Stomach (tissue), 9 donors: ENCODE measurements around the gene PAN3. TPM values are rescaled to one million over a fixed set of nuclear protein-coding genes. Genes with fewer than 3 reads are reported as not detected.

ENCODE experiments used
- DNase-seq, 2 donors: peaks; one replicate each; pipeline versions ENCODE4 v3.0.0 to v3.0.0-alpha.2; 2013 to 2019
- H3K27ac ChIP-seq, 5 donors: fragments of 200-600 bp in 4 of 5; sonication (generic) in 4 of 5; one replicate each; pipeline ENCODE4 v1.5.1; 2013 to 2019; ENCODE audit warnings: mild to moderate bottlenecking in 1 of 5, moderate library complexity in 1 of 5
- H3K27me3 ChIP-seq, 3 donors: fragments of 200-600 bp; sonication (generic); one replicate each; pipeline ENCODE4 v1.5.1; 2017 to 2019; ENCODE audit warnings: mixed run types in 1 of 3
- H3K36me3 ChIP-seq, 4 donors: fragments of 200-600 bp; sonication (generic); 1 replicate in 3 of 4; 2 replicates in 1 of 4; pipeline ENCODE4 v1.5.1; 2016 to 2019
- H3K4me1 ChIP-seq, 4 donors: fragments of 200-600 bp; sonication (generic); one replicate each; pipeline ENCODE4 v1.5.1; 2016 to 2019
- H3K4me3 ChIP-seq, 4 donors: fragments of 200-600 bp; sonication (generic) in 3 of 4; one replicate each; pipeline ENCODE4 v1.5.1; 2016 to 2019; ENCODE audit warnings: mild to moderate bottlenecking in 1 of 4
- H3K9me3 ChIP-seq, 4 donors: fragments of 200-600 bp; sonication (generic); one replicate each; pipeline ENCODE4 v1.5.1; 2016 to 2019
- CTCF ChIP-seq, 7 experiments: fragments of 450-650 bp in 4 of 7; fragments of 200-600 bp in 3 of 7; sonication (generic) in 3 of 7; IDR thresholded peaks; one replicate each; pipeline ENCODE4 v1.5.1; 2016 to 2019; ENCODE audit warnings: antibody characterized with exemption in 7 of 7, control low read depth in 2 of 7, mild to moderate bottlenecking in 1 of 7
- EP300 ChIP-seq: sonication (generic); formaldehyde crosslinking; IDR thresholded peaks from one replicate; pipeline ENCODE4 v1.6.1; 2017; ENCODE audit warnings: antibody characterized with exemption
- POLR2A ChIP-seq, 4 donors: fragments of 450-650 bp; IDR thresholded peaks; one replicate each; pipeline ENCODE4 v1.6.1; 2016; ENCODE audit warnings: antibody characterized with exemption in 4 of 4, control low read depth in 2 of 4, mild to moderate bottlenecking in 1 of 4, moderate library complexity in 1 of 4
- POLR2AphosphoS5 ChIP-seq, 3 donors: sonication (generic); formaldehyde crosslinking; IDR thresholded peaks; one replicate each; pipeline ENCODE4 v1.6.1; 2016; ENCODE audit warnings: antibody characterized with exemption in 3 of 3
- WGBS, 5 donors: extraction: QIAGEN DNeasy Blood & Tissue Kit in 3 of 5; methylation state at CpG; one replicate each; pipeline versions ENCODE4 v1.1.5 to v1.1.7; 2013 to 2018; 5-methylcytosine and 5-hydroxymethylcytosine counted together
- intact Hi-C: fragments of 100-400 bp; cut with DNase I; formaldehyde crosslinking; loops from one replicate; pipeline ENCODE4 v1.15.1; 2023; ENCODE audit warnings: low total_unique reads
- polyA plus RNA-seq, 3 donors: library from polyadenylated mRNA; stranded (reverse); fragments of 200-250 nt; gene quantifications; one replicate each; pipeline ENCODE4 v1.2.3, GENCODE V29; 2013
- total RNA-seq, 5 donors: library from RNA; depleted of rRNA; stranded (reverse); fragments of >200 nt; gene quantifications; one replicate each; pipeline versions ENCODE4 v1.1.0 to v1.2.3, GENCODE V29; 2014 to 2016
- donor health status: healthy with polysubstance abuse.
- donor health status: Bipolar disorder and iron deficiency.
- donor health status: healthy.

Gene PAN3
- total and polyA plus RNA-seq, 8 donors: 3.9 to 68.1 (median 26.0) TPM

- TF ChIP-seq CTCF (IDR thresholded peaks at IDR 0.05) (no peak), POLR2A (IDR thresholded peaks at IDR 0.05) (no peak), POLR2AphosphoS5 (IDR thresholded peaks at IDR 0.05) (no peak), EP300 (no peak)
- Histone ChIP-seq H3K4me3 (no peak overlapping the region), H3K27ac (no peak overlapping the region), H3K4me1 (no peaks in the 10 kb centered on the region), H3K36me3 (peaks cover 10 to 28% (median 20%) of the 10 kb centered on the region in 4 donors), H3K9me3 (no peaks in the 10 kb centered on the region), H3K27me3 (no peaks in the 10 kb centered on the region)
- no peak for DNase-seq
- WGBS, 5 donors: 91 to 100% (median 94%) methylated on average over 1 of the region's 1 CpG
- intact Hi-C loops: no loop called here
Observed at GRCh38 chr13:28252547-28252946, 114.2 kb downstream of the PAN3 start.

- Histone ChIP-seq H3K4me3 (no peak overlapping the region), H3K27ac (no peak overlapping the region), H3K36me3 (peaks cover 14 to 56% (median 47%) of the 10 kb centered on the region in 4 donors), H3K27me3 (no peaks in the 10 kb centered on the region), H3K4me1 (peaks cover 0 to 13% (median 6%) of the 10 kb centered on the region in 4 donors), H3K9me3 (no peaks in the 10 kb centered on the region)
- no peak for DNase-seq
- TF ChIP-seq EP300 (no peak), POLR2A (IDR thresholded peaks at IDR 0.05) (no peak), POLR2AphosphoS5 (IDR thresholded peaks at IDR 0.05) (no peak)
- WGBS, 5 donors: 93 to 99% (median 98%) methylated on average over 4 of the region's 4 CpGs
- intact Hi-C loops: no loop called here
Observed at GRCh38 chr13:28257305-28257704, 119.0 kb downstream of the PAN3 start.

- intact Hi-C loops: no loop called here
- 32 to 71% (median 44%) methylated on average over 3 of the region's 3 CpGs for WGBS, 5 donors
- peak in 1 of 2 donors; percentile 23 for DNase-seq
- H3K4me1 ChIP-seq: peaks cover 0 to 13% (median 6%) of the 10 kb centered on the region in 4 donors
- peaks cover 14 to 66% (median 57%) of the 10 kb centered on the region in 4 donors for H3K36me3 ChIP-seq
- no peaks in the 10 kb centered on the region for H3K27me3 ChIP-seq
- H3K4me3 ChIP-seq: no peak overlapping the region
- no peaks in the 10 kb centered on the region for H3K9me3 ChIP-seq
- H3K27ac ChIP-seq: peak overlapping the region in 2 of 5 donors; percentile 16 to 41
- peak in 1 of 3 donors; percentile 33 for TF ChIP-seq POLR2AphosphoS5 (IDR thresholded peaks at IDR 0.05)
- TF ChIP-seq POLR2A (IDR thresholded peaks at IDR 0.05): no peak
Observed at GRCh38 chr13:28258417-28258816, 120.1 kb downstream of the PAN3 start.

- 93 to 97% (median 93%) methylated on average over 4 of the region's 4 CpGs for WGBS, 5 donors
Observed at GRCh38 chr13:28267497-28267896, 129.2 kb downstream of the PAN3 start.

GRCh38 chr13:28268800-28269223, 130.5 kb downstream of the PAN3 start:
- Histone ChIP-seq H3K9me3 (no peaks in the 10 kb centered on the region), H3K4me1 (no peaks in the 10 kb centered on the region), H3K27ac (no peak overlapping the region), H3K36me3 (peaks cover 8 to 77% (median 63%) of the 10 kb centered on the region in 4 donors), H3K4me3 (no peak overlapping the region), H3K27me3 (no peaks in the 10 kb centered on the region)
- TF ChIP-seq POLR2AphosphoS5 (IDR thresholded peaks at IDR 0.05) (no peak), EP300 (no peak), CTCF (IDR thresholded peaks at IDR 0.05) (no peak), POLR2A (IDR thresholded peaks at IDR 0.05) (no peak)
- DNase-seq: peak in 1 of 2 donors; percentile 28
- intact Hi-C loops: no loop called here

More at GRCh38 chr13:28267497-28267896, 129.2 kb downstream of the PAN3 start:
- H3K36me3 ChIP-seq: peaks cover 8 to 73% (median 62%) of the 10 kb centered on the region in 4 donors
- DNase-seq: no peak
- no peaks in the 10 kb centered on the region for H3K9me3 ChIP-seq
- intact Hi-C loops: no loop called here
- no peak overlapping the region for H3K4me3 ChIP-seq
- TF ChIP-seq POLR2A (IDR thresholded peaks at IDR 0.05): no peak
- no peak for TF ChIP-seq POLR2AphosphoS5 (IDR thresholded peaks at IDR 0.05)
- no peak for TF ChIP-seq EP300
- no peak for TF ChIP-seq CTCF (IDR thresholded peaks at IDR 0.05)
- no peaks in the 10 kb centered on the region for H3K27me3 ChIP-seq
- no peak overlapping the region for H3K27ac ChIP-seq
- no peaks in the 10 kb centered on the region for H3K4me1 ChIP-seq
